Ectodermal cell (in vitro differentiated cells): ENCODE measurements around the gene OGFOD1. TPM values are rescaled to one million over a fixed set of nuclear protein-coding genes. Genes with fewer than 3 reads are reported as not detected.

Experiments used
- H3K27ac ChIP-seq: 2 replicates; pipeline ENCODE4 v1.7.0; 2013; ENCODE audit warnings: mild to moderate bottlenecking, low read depth, low read length; ENCODE audit not compliant: insufficient read depth, poor library complexity, severe bottlenecking
- H3K27me3 ChIP-seq: 2 replicates; pipeline ENCODE4 v1.7.0; 2013; ENCODE audit warnings: mild to moderate bottlenecking, low read length; ENCODE audit not compliant: insufficient read depth, control insufficient read depth, poor library complexity, severe bottlenecking
- H3K36me3 ChIP-seq: one replicate; pipeline ENCODE4 v1.7.0; 2013; ENCODE audit warnings: low read length; ENCODE audit not compliant: control insufficient read depth, insufficient read depth
- H3K4me1 ChIP-seq: one replicate; pipeline ENCODE4 v1.7.0; 2013; ENCODE audit warnings: low read length; ENCODE audit not compliant: control insufficient read depth, insufficient read depth
- H3K4me3 ChIP-seq: 2 replicates; pipeline ENCODE4 v1.7.0; 2013; ENCODE audit warnings: low read depth, low read length, control low read depth; ENCODE audit not compliant: insufficient read depth
- H3K9me3 ChIP-seq: 2 replicates; pipeline ENCODE4 v1.7.0; 2013; ENCODE audit warnings: mild to moderate bottlenecking, low read length, moderate library complexity; ENCODE audit not compliant: control insufficient read depth
- WGBS, 2 experiments: methylation state at CpG; one replicate each; pipeline ENCODE4 v1.1.7; 2013; ENCODE audit warnings: missing lambda C conversion rate in 2 of 2; 5-methylcytosine and 5-hydroxymethylcytosine counted together
- polyA plus RNA-seq, 4 experiments: library from polyadenylated mRNA; stranded (reverse); fragments of 50-300 nt; gene quantifications; one replicate each; pipeline ENCODE4 v1.2.3, GENCODE V29; 2013

The OGFOD1 gene
- polyA plus RNA-seq (2013, experiment 1 of 4): 62.7 TPM
- 58.0 TPM for polyA plus RNA-seq (2013, experiment 2 of 4)
- 48.1 TPM for polyA plus RNA-seq (2013, experiment 3 of 4)
- 56.3 TPM for polyA plus RNA-seq (2013, experiment 4 of 4)

- 0 to 1% methylated on average over 56 of the region's 56 CpGs for WGBS, 2 experiments
- Histone ChIP-seq H3K9me3 (no peaks in the 10 kb centered on the region), H3K27ac (peak within 1 kb of the TSS; percentile 53), H3K27me3 (no peaks in the 10 kb centered on the region), H3K36me3 (peaks cover 30% of the 10 kb centered on the region), H3K4me3 (peak within 1 kb of the TSS; percentile 77), H3K4me1 (peaks cover 5% of the 10 kb centered on the region)
Measured at GRCh38 chr16:56450986-56451752, at the start of gene OGFOD1, which contains the start of gene NUDT21. TSS of gene OGFOD1 (plus strand) at chr16:56451554. CDS start at chr16:56451613, 59 bp downstream. TSS of gene NUDT21 (minus strand) at chr16:56451332. CDS start at chr16:56451202, 130 bp downstream.

GRCh38 chr16:56405977-56406672 is 45.2 kb upstream of the OGFOD1 start:
- 74 to 82% methylated on average over 3 of the region's 4 CpGs for WGBS, 2 experiments
- Histone ChIP-seq H3K27me3 (no peaks in the 10 kb centered on the region), H3K9me3 (no peaks in the 10 kb centered on the region), H3K36me3 (peaks cover 3% of the 10 kb centered on the region), H3K4me1 (no peaks in the 10 kb centered on the region), H3K4me3 (no peak overlapping the region), H3K27ac (no peak overlapping the region)

DNA sequence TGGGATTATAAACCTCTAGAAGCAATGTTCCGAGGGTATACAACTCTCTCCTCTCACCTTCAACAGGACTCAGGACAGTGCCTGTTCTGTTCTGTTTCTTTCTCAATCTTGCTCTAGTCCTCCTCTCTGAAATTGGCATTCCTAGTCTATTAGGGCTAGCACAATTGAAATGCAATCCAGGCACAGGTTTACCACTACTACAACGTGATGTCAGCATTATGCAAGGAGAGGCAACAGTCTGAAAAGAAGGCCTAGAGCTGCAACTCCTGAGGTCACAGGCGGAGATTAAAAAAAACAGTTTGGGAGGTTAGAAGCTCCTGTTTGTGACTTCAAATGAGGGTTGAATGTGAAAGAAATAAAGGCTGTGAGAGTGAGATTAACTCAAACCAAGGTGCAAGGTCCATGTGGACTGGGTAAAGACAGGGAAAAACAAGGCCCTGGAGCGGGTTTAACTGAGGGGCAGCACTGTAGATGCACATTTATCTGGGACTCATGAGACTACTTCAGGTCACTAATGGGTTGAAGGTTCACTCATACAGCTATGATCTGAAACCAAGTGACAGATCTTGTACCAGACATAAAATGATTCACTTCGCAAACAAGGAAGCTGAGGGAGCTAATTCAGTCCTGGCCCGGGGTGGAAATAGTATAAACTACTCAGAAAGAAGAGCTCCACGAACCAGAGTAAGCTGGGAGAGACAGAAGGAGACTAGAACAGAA is 42.8 kb upstream of the OGFOD1 start:
- Histone ChIP-seq H3K27ac (no peak overlapping the region), H3K36me3 (peaks cover 5% of the 10 kb centered on the region), H3K4me1 (no peaks in the 10 kb centered on the region), H3K4me3 (no peak overlapping the region), H3K9me3 (no peaks in the 10 kb centered on the region), H3K27me3 (no peaks in the 10 kb centered on the region)
- 81 to 83% methylated on average over 7 of the region's 7 CpGs for WGBS, 2 experiments

- Histone ChIP-seq H3K4me1 (no peaks in the 10 kb centered on the region), H3K9me3 (no peaks in the 10 kb centered on the region), H3K27me3 (no peaks in the 10 kb centered on the region), H3K27ac (no peak overlapping the region), H3K4me3 (no peak overlapping the region), H3K36me3 (peaks cover 5% of the 10 kb centered on the region)
- 88 to 91% methylated on average over 4 of the region's 4 CpGs for WGBS, 2 experiments
Measured at GRCh38 chr16:56409195-56409594, 42.2 kb upstream of the OGFOD1 start.

DNA sequence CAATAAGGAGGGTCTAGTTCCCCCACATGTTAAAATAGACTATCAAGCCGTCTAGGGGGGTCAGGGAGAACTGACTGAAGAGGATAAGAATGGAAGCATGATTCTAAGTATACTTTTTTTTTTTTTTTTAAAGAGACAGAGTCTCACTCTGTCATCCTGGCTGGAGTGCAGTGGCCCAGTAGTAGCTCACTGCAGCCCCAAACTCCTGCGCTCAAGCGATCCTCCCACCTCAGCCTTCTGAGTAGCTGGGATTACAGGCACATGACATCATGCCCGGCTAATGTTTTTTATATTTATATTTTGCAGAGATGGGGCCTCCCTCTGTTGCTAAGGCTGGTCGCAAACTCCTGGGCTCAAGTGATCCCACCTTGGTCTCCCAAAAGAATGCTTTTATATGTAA is 40.2 kb upstream of the OGFOD1 start:
- peaks cover 5% of the 10 kb centered on the region for H3K36me3 ChIP-seq
- no peaks in the 10 kb centered on the region for H3K9me3 ChIP-seq
- no peak overlapping the region for H3K27ac ChIP-seq
- peaks cover 6% of the 10 kb centered on the region for H3K4me1 ChIP-seq
- 86 to 92% methylated on average over 3 to 5 of the region's 5 CpGs for WGBS, 2 experiments
- no peak overlapping the region for H3K4me3 ChIP-seq
- H3K27me3 ChIP-seq: no peaks in the 10 kb centered on the region

GRCh38 chr16:56411624-56412023 is 39.7 kb upstream of the OGFOD1 start:
- no peaks in the 10 kb centered on the region for H3K27me3 ChIP-seq
- H3K36me3 ChIP-seq: peaks cover 5% of the 10 kb centered on the region
- no peak overlapping the region for H3K27ac ChIP-seq
- WGBS, 2 experiments: 91 to 98% methylated on average over 2 of the region's 2 CpGs
- H3K9me3 ChIP-seq: no peaks in the 10 kb centered on the region
- peaks cover 6% of the 10 kb centered on the region for H3K4me1 ChIP-seq
- no peak overlapping the region for H3K4me3 ChIP-seq

- Histone ChIP-seq H3K36me3 (peaks cover 5% of the 10 kb centered on the region), H3K9me3 (no peaks in the 10 kb centered on the region), H3K4me3 (no peak overlapping the region), H3K27me3 (no peaks in the 10 kb centered on the region), H3K27ac (no peak overlapping the region), H3K4me1 (peaks cover 6% of the 10 kb centered on the region)
- 70 to 75% methylated on average over 5 of the region's 5 CpGs for whole genome bisulfite sequencing, 2 experiments
Measured at GRCh38 chr16:56413381-56413780, 38.0 kb upstream of the OGFOD1 start.

GRCh38 chr16:56414366-56414765 is 37.0 kb upstream of the OGFOD1 start:
- H3K9me3 ChIP-seq: no peaks in the 10 kb centered on the region
- peaks cover 6% of the 10 kb centered on the region for H3K4me1 ChIP-seq

GRCh38 chr16:56415875-56416274 is 35.5 kb upstream of the OGFOD1 start:
- Histone ChIP-seq H3K4me1 (peaks cover 6% of the 10 kb centered on the region), H3K27me3 (no peaks in the 10 kb centered on the region), H3K4me3 (no peak overlapping the region), H3K9me3 (no peaks in the 10 kb centered on the region), H3K36me3 (peaks cover 5% of the 10 kb centered on the region), H3K27ac (no peak overlapping the region)
- WGBS, 2 experiments: 100% methylated on average over 3 to 4 of the region's 4 CpGs

More at GRCh38 chr16:56414366-56414765, 37.0 kb upstream of the OGFOD1 start:
- no peak overlapping the region for H3K27ac ChIP-seq
- 83 to 88% methylated on average over 5 of the region's 5 CpGs for WGBS, 2 experiments
- no peaks in the 10 kb centered on the region for H3K27me3 ChIP-seq
- no peak overlapping the region for H3K4me3 ChIP-seq
- peaks cover 5% of the 10 kb centered on the region for H3K36me3 ChIP-seq

DNA sequence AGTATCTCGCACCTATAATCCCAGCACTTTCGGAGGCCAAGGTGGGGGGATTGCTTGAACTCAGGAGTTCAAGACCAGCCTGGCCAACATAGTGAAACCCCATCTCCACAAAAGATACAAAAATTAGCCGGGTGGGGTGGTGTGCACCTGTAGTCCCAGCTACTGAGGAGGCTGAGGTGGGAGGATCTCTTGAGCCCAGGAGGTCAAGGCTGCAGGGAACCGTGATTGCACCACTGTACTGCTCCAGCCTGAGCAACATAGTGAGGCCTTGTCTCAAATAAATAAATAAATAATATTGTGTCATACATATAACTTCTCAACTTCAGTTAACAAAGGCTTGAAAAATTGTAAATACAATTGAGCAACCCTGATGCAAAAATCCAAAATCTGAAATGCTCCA is 34.2 kb upstream of the OGFOD1 start:
- Histone ChIP-seq H3K4me1 (peaks cover 6% of the 10 kb centered on the region), H3K9me3 (no peaks in the 10 kb centered on the region), H3K27me3 (no peaks in the 10 kb centered on the region), H3K36me3 (no peaks in the 10 kb centered on the region), H3K4me3 (no peak overlapping the region), H3K27ac (no peak overlapping the region)
- 92 to 93% methylated on average over 4 of the region's 4 CpGs for WGBS, 2 experiments
